WTC11 (cell line): ENCODE data around the gene KAT2B.

Experiments
- ATF3 ChIP-seq: sonication (generic); formaldehyde crosslinking; conservative IDR thresholded peaks from 2 replicates; pipeline ENCODE4 v1.8.1; 2022; ENCODE audit warnings: mild to moderate bottlenecking, missing genetic modification reagents
- CTCF ChIP-seq: fragments of 200-600 bp; IDR thresholded peaks from 2 replicates; pipeline ENCODE4 v1.8.0; 2022; ENCODE audit warnings: antibody characterized with exemption
- ESRRA ChIP-seq: sonication (generic); formaldehyde crosslinking; IDR thresholded peaks from 2 replicates; pipeline ENCODE4 v1.8.1; 2022; ENCODE audit warnings: mild to moderate bottlenecking, missing genetic modification reagents, borderline replicate concordance
- IRF1 ChIP-seq: sonication (generic); formaldehyde crosslinking; IDR thresholded peaks from 2 replicates; pipeline ENCODE4 v1.8.0; 2023; ENCODE audit warnings: missing genetic modification reagents
- IRF2 ChIP-seq: sonication (generic); formaldehyde crosslinking; IDR thresholded peaks from 2 replicates; pipeline ENCODE4 v1.8.0; 2022; ENCODE audit warnings: low read depth, missing genetic modification reagents, borderline replicate concordance
- MAX ChIP-seq: sonication (generic); formaldehyde crosslinking; IDR thresholded peaks from 2 replicates; pipeline ENCODE4 v1.8.0; 2022; ENCODE audit warnings: mild to moderate bottlenecking, missing genetic modification reagents
- NR2C2 ChIP-seq: sonication (generic); formaldehyde crosslinking; IDR thresholded peaks from 2 replicates; pipeline ENCODE4 v1.8.0; 2022; ENCODE audit warnings: mild to moderate bottlenecking, missing genetic modification reagents
- SP1 ChIP-seq: sonication (generic); formaldehyde crosslinking; conservative IDR thresholded peaks from 2 replicates; pipeline ENCODE4 v1.8.1; 2022; ENCODE audit warnings: missing genetic modification reagents
- TCF7 ChIP-seq: sonication (generic); formaldehyde crosslinking; IDR thresholded peaks from 2 replicates; pipeline ENCODE4 v1.8.0; 2022; ENCODE audit warnings: mild to moderate bottlenecking, low read depth, missing genetic modification reagents, moderate library complexity
- USF2 ChIP-seq: sonication (generic); formaldehyde crosslinking; IDR thresholded peaks from 2 replicates; pipeline ENCODE4 v1.8.1; 2023; ENCODE audit warnings: mild to moderate bottlenecking, missing genetic modification reagents, moderate library complexity
- ZNF121 ChIP-seq: sonication (generic); formaldehyde crosslinking; IDR thresholded peaks from 2 replicates; pipeline ENCODE4 v1.8.0; 2023; ENCODE audit warnings: missing genetic modification reagents
- ZNF219 ChIP-seq: sonication (generic); formaldehyde crosslinking; IDR thresholded peaks from 2 replicates; pipeline ENCODE4 v1.8.0; 2023; ENCODE audit warnings: missing genetic modification reagents, mild to moderate bottlenecking, borderline replicate concordance
- ZNF232 ChIP-seq: sonication (generic); formaldehyde crosslinking; IDR thresholded peaks from 2 replicates; pipeline ENCODE4 v1.8.0; 2022; ENCODE audit warnings: mild to moderate bottlenecking, missing genetic modification reagents
- ZNF281 ChIP-seq: sonication (generic); formaldehyde crosslinking; IDR thresholded peaks from 2 replicates; pipeline ENCODE4 v1.8.0; 2023; ENCODE audit warnings: mild to moderate bottlenecking, missing genetic modification reagents

GRCh38 chr3:20095470-20095869 lies 55.2 kb downstream of the KAT2B start:
- TF ChIP-seq ZNF232 (CRISPR knock-in tag) (no peak), ESRRA (CRISPR knock-in tag) (no peak), ATF3 (CRISPR knock-in tag) (no peak), IRF2 (no peak), CTCF (no peak), ZNF281 (CRISPR knock-in tag) (no peak), IRF1 (CRISPR knock-in tag) (no peak), NR2C2 (CRISPR knock-in tag) (no peak), ZNF219 (CRISPR knock-in tag) (no peak), USF2 (CRISPR knock-in tag) (no peak), ZNF121 (CRISPR knock-in tag) (no peak), MAX (CRISPR knock-in tag) (no peak), TCF7 (no peak), SP1 (CRISPR knock-in tag) (no peak)
